GM19397 (cell line): ENCODE results near the gene MAP3K21.
A peak's percentile ranks its signal among the peaks of the same experiment; 100 is the strongest.

Experiments
- ATAC-seq: cut with Tn5 transposase; IDR thresholded peaks from one replicate; pipeline ENCODE4 v1.9.1; 2021; ENCODE audit warnings: mild to moderate bottlenecking, moderate library complexity; ENCODE audit not compliant: unreplicated experiment

MAP3K21 gene

DNA sequence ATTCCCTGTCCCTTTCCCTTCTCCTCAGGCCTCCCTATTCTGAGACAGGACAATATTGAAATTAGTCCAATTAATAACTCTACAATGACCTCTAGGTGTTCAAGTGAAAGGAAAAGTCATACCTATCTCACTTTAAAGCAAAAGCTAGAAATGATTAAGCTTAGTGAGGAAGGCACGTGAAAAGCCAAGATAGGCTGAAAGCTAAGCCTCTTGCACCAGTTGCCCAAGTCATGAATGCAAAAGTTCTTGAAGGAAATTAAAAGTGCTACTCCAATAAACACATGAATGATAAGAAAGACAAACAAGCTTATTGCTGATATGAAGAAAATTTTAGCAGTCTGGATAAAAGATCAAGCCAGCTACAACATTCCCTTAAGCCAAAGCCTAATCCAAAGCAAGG is 3.8 kb upstream of the MAP3K21 start:
- ATAC-seq = no peak

DNA sequence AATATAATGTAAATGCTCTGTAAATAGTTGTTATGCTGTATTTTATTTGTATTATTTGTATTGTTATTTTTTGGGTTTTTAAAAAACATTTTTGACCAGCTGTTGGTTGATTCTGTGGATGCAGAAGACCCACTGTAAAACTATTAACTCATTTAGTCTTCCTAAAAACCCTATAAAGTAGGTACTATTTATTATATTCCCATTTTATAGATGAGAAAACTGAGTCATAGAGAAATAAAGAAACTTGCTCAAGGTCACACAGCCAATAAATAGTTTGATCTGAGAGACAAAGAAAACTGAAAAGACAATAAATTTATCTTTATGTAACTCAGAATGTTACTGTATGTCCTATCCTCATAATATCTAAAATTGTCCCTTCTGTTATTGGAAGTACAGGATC is 1.2 kb upstream of the MAP3K21 start:
- no peak for ATAC-seq

DNA sequence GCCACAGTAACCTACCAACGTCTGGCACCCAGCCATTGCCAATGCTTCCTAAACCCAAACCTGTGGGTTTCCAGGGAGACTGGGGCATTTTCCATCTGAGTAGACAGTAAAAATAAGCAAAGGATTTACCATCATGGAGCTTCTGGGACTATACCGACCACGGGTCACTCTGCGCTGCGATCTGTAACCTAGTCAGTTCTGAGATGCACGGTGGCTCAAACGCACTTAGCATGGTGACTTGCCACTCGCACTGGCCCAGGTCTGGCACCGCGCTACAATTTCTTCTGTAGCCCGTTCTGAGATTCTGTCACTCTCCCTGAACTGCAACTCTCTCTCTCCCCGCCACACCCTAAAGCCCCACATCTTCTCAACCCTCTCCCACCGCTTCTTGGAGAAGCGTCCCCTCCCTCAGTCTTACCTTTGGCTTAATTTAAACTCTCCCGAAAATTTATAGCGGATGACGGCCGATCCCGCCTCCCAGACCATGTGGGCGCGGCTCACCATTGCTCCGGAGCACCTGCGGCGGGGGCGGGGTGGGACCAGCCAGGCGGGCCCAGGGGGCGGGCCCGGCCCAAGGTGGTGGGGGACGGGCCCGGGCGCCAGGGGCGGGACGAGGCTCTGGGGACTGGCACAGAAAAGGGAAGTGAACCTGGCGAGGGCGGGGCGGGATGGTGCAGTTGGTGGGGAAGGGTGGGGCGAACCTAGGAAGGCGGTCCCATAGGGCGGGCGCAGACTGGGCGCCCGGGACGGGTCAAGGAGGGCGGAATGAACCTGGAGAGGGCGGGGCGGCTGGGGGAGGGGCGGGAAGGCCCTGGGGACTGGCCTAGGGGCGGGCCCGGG is 493 bp upstream of the MAP3K21 start:
- peak; percentile 92 for ATAC-seq

DNA sequence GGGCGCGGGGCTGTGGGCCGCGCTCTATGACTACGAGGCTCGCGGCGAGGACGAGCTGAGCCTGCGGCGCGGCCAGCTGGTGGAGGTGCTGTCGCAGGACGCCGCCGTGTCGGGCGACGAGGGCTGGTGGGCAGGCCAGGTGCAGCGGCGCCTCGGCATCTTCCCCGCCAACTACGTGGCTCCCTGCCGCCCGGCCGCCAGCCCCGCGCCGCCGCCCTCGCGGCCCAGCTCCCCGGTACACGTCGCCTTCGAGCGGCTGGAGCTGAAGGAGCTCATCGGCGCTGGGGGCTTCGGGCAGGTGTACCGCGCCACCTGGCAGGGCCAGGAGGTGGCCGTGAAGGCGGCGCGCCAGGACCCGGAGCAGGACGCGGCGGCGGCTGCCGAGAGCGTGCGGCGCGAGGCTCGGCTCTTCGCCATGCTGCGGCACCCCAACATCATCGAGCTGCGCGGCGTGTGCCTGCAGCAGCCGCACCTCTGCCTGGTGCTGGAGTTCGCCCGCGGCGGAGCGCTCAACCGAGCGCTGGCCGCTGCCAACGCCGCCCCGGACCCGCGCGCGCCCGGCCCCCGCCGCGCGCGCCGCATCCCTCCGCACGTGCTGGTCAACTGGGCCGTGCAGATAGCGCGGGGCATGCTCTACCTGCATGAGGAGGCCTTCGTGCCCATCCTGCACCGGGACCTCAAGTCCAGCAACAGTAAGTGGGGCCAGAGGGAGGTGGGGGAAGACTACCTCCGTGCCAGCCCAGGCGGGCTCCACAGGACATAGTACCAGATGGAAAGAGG is 808 bp downstream of the MAP3K21 start:
- ATAC-seq = peak; percentile 16

DNA sequence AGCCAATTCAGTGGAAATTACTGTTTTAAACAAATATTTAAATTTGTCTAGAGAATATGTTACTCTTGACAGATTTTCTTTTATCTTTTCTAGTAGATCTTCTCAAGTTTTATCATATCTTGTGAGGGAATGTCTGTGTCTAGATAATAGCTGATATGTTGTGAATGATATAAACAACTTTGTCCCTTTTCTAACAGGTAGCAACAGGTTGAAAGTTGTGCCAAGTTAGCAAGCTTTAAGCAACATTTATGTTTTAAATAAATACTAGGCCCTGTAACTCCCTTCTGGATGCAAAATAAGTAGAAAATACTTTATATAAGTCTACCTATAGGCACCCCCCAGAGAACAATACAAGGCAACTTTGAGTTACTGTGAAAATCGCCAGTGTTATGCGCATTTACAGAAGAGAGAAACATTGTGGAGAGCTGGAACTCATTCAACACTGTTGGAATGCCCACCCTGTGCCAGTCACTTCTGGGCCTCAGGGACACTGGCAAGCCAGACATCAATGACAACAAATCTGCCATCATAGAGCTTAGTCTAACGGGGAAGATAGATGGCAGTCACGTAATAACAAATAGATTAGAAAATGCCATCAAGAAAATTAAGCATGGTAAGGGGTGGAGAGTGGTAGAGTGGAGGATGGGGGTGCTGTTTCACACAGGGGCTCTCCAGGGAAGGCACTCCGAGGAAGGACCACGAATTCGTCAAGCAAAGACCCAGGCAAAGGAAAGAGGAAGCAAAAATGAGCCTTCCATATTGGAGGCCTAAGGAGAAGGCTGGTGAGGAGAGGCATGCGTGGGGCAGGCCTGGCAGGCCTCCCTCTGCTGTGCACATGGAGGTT is 4.4 kb downstream of the MAP3K21 start:
- no peak for ATAC-seq

DNA sequence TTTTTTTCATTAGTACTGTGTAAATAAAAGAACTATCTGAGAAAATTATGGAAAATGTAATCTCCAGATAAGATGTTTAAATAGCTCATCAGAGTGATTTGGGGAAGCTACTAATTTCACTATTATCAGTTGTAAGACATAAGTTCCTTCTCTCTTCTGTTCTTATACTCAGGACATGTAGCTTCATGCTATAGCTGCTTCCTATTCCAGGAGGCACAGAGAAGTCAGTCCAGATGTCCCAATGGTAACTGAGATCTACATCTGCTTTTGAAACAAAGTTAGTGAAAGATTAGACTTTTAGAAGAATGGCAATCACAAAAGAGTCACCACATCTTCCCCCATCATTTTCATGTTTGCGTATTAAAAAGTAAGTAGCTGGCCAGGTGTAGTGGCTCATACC is 5.6 kb downstream of the MAP3K21 start:
- ATAC-seq = no peak

DNA sequence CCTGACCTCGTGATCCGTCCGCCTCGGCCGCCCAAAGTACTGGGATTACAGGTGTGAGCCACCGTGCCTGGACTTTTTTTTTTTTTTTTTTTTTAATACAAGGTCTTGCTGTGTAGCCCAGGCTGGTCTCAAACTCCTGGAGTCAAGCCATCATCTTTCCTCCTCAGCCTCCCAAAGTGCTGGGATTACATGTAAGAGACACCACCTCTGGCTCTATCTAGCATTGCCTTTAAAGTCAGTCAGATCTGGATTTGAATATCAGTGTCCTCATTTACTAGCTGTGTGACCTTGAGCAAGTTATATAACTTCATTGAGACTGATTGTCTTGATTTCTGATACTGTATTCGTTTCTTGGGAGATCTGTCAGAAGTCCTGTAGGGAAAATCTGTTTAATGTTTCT is 6.6 kb downstream of the MAP3K21 start:
- no peak for ATAC-seq

DNA sequence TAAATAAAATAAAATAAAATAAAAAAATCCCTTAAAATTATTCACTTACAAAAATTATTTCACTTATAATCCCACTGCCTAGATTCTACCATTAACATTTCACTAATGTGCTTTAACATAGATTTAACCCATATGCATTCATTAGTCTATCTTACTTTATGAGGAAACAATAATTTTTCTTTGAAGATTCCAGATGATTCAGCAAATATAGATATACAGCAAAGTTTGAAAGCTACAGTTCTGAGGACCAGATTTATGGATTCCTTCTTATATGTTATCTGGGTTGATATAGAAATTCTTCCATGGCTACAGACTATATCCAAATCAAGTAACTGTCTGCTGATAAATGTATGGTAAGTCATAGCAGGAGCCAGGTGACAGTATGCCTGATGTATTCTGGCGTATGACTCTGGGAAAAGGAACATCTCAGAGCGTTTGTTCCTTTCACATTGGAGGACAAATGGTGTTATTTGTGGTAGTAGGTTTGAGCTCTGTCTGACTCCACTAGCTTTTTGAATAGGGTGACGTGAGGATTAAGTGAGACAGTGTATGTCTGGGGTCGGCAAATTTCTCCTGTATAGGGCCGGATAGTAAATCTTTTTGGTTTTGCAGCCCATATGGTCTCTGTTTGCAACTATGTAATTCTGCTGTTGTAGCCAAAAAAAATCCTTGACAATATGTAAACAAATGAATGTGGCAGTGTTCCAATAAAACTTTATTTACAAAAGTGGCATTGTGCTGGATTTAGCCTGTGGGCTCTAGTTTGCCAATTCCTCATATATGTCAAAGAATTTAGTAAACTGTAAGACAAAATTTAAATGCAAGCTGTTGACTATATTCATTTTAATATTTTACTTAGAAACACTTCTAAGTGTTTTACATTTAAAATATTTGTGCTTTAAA is 9.3 kb downstream of the MAP3K21 start:
- ATAC-seq = no peak

DNA sequence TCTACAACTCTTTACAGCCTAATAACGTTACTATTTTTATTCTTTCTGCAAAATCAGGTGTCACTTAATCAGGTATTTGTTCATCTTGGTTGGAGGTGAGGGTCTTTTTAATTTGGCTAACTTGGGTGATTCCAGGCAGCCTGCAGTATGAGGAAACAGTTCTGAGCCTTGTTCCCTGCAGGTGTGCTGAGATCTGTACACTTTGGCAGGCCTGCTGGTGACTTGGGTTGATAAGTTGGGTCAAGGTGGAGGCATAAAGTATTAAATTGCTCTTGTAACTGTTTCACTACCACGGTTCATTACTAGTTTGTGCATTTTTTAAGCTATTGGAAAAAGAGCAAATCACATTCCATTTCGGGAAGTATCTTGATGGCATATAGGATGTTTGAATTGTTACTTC is 10.0 kb downstream of the MAP3K21 start:
- no peak for ATAC-seq

DNA sequence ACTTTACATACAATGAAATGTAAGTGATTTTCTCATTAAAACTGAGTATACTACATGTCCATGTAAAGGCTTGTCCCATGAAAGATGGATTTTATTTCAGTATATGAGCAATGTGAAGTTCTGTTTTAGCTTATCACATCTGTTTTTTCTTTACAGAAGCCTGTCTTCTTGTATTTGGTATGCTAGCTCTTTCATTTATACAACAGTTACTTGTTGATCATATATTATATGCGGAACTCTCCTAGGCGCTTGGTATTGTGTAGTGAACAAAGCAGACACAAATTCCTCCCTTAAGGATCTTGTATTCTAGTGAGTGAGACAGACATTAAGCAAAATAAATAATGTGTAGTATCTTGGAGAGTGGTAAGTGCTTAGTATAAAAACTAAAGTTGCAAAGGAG is 10.6 kb downstream of the MAP3K21 start:
- ATAC-seq = no peak

DNA sequence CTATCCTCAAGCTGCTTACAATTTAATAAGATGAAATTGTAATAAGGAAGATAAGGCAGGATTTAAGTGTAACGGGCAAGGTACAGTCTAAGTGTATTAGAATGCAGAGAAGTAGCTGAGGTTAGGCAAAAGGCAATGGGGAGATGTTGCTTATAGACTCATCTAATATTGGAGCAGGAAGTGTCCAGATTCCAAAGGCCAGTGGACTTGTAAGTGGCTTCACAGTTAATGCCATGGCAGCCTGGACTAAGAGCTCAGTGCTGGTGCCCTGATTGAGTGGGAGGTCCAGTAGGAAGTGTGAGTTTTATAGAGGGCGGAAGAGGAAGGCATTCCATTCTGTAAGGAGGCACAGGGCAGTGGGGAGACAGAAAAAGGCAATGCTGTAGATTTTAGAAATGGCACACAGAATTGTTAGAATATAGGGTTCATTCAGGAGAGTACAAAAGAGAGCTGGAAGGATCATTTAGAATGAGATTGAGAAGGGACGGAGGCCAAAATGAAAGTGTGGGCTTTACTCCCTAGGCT is 12.6 kb downstream of the MAP3K21 start:
- no peak for ATAC-seq

DNA sequence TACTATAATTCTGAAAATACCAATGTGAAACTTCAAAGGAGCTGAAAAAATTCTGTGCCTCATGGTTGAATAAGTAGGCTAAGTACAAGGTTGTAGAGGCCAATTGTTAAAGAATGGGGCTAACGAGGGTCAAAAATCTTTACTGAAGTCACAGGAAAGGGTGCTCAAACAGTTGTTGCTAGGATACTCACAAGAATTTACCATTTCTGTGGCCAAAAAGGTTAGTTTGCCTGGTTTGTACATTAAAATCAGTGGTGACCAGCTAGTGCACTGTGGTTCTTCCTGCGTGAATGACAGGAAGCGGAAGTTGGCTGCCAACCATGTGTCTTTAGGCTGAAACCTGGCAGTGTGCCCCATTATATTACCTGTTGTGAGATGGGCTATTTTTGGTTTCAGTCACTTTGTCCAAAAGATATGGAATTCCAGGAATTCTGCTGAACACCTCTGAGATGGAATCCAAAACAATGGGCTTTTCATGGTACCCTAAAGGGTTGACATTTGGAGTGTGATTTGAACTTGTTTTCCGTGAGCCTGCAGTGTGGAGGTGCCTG is 13.5 kb downstream of the MAP3K21 start:
- no peak for ATAC-seq

DNA sequence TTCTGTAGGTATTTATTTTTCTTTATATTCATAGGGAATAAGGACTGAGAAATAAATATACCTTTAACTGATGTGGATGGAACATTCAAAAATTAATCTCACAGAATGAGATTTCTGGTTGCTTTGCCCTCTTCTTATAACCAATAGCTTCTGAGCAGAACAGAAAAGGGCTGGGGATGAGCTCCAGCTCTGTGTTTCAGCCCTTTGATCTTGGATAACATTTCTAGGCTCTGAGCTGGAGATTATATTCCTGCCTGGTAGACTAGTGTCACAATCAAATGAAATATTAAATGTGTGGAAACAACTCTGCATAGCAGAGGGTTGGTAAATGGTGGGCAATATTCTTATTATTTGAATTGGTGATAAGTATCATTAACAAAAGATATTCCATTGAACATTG is 14.6 kb downstream of the MAP3K21 start:
- ATAC-seq = no peak

DNA sequence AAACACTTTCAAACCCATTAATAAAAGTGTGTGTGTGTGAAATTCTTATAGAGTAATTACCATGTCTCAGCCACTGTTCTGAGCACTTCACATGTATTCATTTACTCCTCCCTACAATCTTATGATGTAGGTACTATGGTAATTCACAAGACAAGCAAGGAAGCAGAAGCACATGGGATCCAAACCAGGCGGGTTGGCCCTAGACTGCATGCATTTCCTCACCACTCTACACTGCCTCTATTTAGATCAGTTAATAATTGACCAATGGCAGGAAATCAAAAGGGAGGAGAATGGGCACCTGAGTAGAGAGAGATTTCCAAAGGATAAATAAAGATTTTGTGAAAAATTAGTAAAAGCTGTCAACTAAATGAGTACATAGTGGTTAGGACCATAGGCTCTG is 15.7 kb downstream of the MAP3K21 start:
- no peak for ATAC-seq

DNA sequence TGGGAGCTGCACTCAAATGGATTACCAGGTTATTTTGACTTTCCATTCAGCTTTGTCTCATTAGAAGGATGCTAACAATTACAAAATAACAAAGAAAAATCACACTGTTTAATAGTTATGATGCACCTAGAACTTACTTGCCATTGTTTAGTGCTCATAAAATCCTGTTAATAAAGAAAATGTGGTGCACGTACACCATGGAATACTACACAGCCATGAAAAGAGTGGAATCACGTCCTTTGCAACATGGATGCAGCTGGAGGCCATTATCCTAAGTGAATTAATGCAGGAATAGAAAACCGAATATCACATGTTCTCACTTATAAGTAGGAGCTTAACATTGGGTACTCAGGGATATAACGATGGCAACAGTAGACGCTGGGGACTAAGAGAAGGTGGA is 19.8 kb downstream of the MAP3K21 start:
- no peak for ATAC-seq

DNA sequence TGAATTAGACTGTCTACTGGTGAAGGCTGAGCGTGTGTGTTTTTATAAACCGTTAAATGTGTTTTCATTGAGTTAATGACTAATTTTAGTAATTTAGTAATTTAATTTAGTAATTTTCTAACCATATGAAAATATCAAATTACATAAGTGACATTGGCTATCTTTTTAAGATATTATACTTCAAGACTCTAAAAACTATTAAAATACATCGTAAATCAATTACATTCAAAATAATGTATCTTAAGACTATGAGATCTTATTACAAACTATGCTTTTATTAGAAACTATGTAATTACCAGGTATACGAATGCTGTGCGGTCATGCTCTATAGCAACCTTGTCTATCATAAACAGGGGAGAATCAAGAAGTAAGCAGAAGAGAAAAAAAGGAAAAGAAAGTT is 21.6 kb downstream of the MAP3K21 start:
- no peak for ATAC-seq

DNA sequence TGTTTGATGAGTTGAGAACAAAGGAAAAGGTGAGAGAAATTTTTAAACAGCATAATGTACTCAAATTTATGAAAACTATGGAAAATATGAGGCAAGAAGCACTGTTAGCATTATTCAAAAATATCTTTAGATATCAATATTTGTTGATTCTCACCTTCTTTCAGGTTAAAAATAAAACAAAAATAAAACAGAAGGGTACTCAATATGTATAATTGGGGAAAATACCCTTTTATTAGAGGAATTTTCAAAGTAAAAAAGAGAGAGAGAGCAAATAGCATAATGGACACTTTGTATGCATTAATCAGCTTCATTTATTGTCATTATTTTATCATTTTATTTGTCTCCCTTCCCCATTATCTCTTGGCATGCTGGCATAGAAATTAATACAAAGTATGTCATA is 27.5 kb downstream of the MAP3K21 start:
- ATAC-seq = no peak

DNA sequence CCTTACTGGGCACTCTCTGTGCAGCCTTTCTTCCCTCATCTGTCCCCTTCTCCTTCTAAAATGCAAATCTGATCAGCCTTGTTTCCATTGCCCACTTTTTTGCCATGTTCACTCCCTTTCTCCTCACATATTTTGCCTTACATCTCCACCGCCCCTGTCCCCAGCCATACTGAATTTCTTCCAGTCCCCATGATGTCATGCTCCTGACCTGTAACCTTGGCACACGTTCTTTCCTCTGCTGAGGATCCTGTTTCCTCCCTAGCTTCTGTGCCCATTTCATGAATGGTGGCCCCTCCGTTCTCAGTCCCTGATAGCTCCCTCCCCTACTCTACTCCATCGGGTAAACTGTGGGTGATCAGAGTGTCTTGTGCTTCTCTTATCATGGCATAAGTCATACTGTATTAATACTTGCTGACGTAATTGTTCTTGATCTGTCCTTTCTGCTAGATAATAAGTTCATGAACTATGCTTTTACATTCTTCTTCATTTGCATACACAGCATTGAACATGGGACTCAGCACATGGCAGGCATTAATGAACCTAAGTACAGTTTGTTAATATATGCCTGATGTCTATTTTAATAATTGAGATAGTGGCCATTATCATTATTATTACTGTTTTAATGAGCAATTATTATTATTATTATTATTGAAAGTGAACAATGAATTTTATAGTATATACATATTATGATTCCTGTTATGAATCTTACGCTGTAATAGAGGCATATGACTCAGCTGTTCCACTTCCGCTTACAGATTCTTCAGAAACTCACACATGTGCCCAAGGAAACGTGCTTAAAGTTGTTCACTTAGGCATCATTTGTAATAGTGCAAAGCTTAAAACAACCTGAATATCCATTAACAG is 28.5 kb downstream of the MAP3K21 start:
- ATAC-seq = no peak

DNA sequence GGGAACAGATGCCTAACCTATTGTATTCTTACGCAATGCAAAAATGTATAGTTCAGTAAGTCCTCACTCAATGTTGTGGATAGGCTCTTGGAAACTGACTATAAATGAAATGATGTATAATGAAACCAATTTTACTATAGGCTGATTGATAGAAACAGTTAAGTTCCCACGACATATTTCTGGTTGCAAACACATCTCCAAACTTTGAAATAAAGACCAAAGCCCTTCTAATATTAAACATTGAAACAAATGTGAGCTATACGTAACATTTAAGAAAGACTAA is 29.1 kb downstream of the MAP3K21 start:
- ATAC-seq = no peak
